Stimulated activated CD4-positive, alpha-beta T cell treated with anti-CD3 and anti-CD28 coated beads, Interleukin-15, amount 100 ng/mL, for 48 hours (primary cell): ENCODE measurements around the gene NTNG1.

Source experiments
- DNase-seq, 2 donors: peaks; one replicate each; pipeline ENCODE4 v3.0.0-alpha.2; 2020; ENCODE audit warnings: low read depth in 2 of 2

The NTNG1 gene

GRCh38 chr1:107499139-107499744 is 358.4 kb downstream of the NTNG1 start:
- DNase-seq, result no peak

- no peak for DNase-seq
Observed at GRCh38 chr1:107501081-107501605, 360.3 kb downstream of the NTNG1 start.

GRCh38 chr1:107510347-107510746 is 369.5 kb downstream of the NTNG1 start:
- DNase-seq, result no peak

- DNase-seq, result no peak
Observed at GRCh38 chr1:107512836-107513235, 372.0 kb downstream of the NTNG1 start.

GRCh38 chr1:107514841-107515240 is 374.0 kb downstream of the NTNG1 start:
- no peak for DNase-seq

- no peak for DNase-seq
Observed at GRCh38 chr1:107515702-107516101, 374.9 kb downstream of the NTNG1 start.

- no peak for DNase-seq
Observed at GRCh38 chr1:107523061-107523460, 382.2 kb downstream of the NTNG1 start.

- DNase-seq, result no peak
Observed at GRCh38 chr1:107523736-107524135, 382.9 kb downstream of the NTNG1 start.

- no peak for DNase-seq
Observed at GRCh38 chr1:107524301-107524700, 383.5 kb downstream of the NTNG1 start.

- DNase-seq, result no peak
Observed at GRCh38 chr1:107525145-107525544, 384.3 kb downstream of the NTNG1 start.

GRCh38 chr1:107525961-107526360 is 385.1 kb downstream of the NTNG1 start:
- DNase-seq, result no peak

- DNase-seq, result no peak
Observed at GRCh38 chr1:107526524-107527198, 385.8 kb downstream of the NTNG1 start.

- no peak for DNase-seq
Observed at GRCh38 chr1:107529511-107530149, 388.8 kb downstream of the NTNG1 start.

- no peak for DNase-seq
Observed at GRCh38 chr1:107530543-107530942, 389.7 kb downstream of the NTNG1 start.

GRCh38 chr1:107531065-107531908 is 390.4 kb downstream of the NTNG1 start:
- DNase-seq, result no peak

GRCh38 chr1:107532318-107532717 is 391.5 kb downstream of the NTNG1 start:
- DNase-seq, result no peak
